Large intestine (tissue), 3 donors: Measurements from ENCODE around the gene GMEB1. TPM values are rescaled to one million over a fixed set of nuclear protein-coding genes. Genes with fewer than 3 reads are reported as not detected.
"Not testable (repeated sequence)": the region's sequence is repeated elsewhere in the genome, so short reads cannot be mapped to it uniquely, and the experiment has no call there.

ENCODE experiments used
- DNase-seq, 2 donors: peaks; one replicate each; pipeline versions ENCODE4 v3.0.0 to v3.0.0-alpha.2; 2013
- H3K27ac ChIP-seq: one replicate; pipeline ENCODE4 v1.5.1; 2013; ENCODE audit warnings: low read length
- H3K27me3 ChIP-seq: 2 replicates; pipeline ENCODE4 v1.6.1; 2013; ENCODE audit warnings: low read length; ENCODE audit not compliant: control insufficient read depth, insufficient read depth
- H3K36me3 ChIP-seq: 2 replicates; pipeline ENCODE4 v1.6.1; 2013; ENCODE audit warnings: low read length; ENCODE audit not compliant: control insufficient read depth, insufficient read depth
- H3K4me1 ChIP-seq: one replicate; pipeline ENCODE4 v1.6.1; 2013; ENCODE audit warnings: low read length; ENCODE audit not compliant: control insufficient read depth, insufficient read depth
- H3K4me3 ChIP-seq: one replicate; pipeline ENCODE4 v1.5.1; 2013; ENCODE audit warnings: low read length
- H3K9me3 ChIP-seq: one replicate; pipeline ENCODE4 v1.6.1; 2013; ENCODE audit warnings: mild to moderate bottlenecking, low read depth, low read length, moderate library complexity; ENCODE audit not compliant: control insufficient read depth
- WGBS: methylation state at CpG from one replicate; pipeline ENCODE4 v1.1.5; 2013; ENCODE audit warnings: low lambda C conversion rate; ENCODE audit not compliant: insufficient coverage; 5-methylcytosine and 5-hydroxymethylcytosine counted together
- polyA plus RNA-seq: library from polyadenylated mRNA; unstranded; fragments of 120-200 nt; gene quantifications from one replicate; pipeline ENCODE4 v1.2.1, GENCODE V29; 2013

GMEB1 gene
- polyA plus RNA-seq, 1 donor: 11.6 TPM

GRCh38 chr1:28671254-28671780, 2.7 kb downstream of the GMEB1 start:
- peaks cover 8% of the 10 kb centered on the region for H3K4me1 ChIP-seq

DNA sequence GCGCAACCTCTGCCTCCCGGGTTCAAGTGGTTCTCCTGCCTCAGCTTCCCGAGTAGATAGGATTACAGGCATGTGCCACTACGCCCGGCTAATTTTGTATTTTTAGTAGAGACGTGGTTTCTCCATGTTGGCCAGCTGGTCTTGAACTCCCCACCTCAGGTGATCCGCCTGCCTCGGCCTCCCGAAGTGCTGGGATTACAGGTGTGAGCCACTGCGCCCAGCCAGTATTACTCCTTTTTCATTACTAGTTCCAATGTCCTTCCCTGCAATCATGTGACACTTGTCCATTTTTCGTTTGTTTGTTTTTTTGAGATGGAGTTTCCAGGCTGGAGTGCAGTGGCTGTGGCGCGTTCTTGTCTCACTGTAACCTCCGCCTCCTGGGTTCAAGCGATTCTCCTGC, 4.4 kb downstream of the GMEB1 start:
- DNase-seq, H3K9me3 ChIP-seq, H3K4me3 ChIP-seq, H3K4me1 ChIP-seq, H3K36me3 ChIP-seq, H3K27me3 ChIP-seq, H3K27ac ChIP-seq: not testable (repeated sequence)
- WGBS: 100% methylated on average over 1 of the region's 15 CpGs

More at GRCh38 chr1:28671254-28671780, 2.7 kb downstream of the GMEB1 start:
- no peak overlapping the region for H3K4me3 ChIP-seq
- no peak for DNase-seq
- H3K36me3 ChIP-seq: no peaks in the 10 kb centered on the region
- WGBS: 100% methylated on average over 4 of the region's 20 CpGs
- no peaks in the 10 kb centered on the region for H3K27me3 ChIP-seq
- H3K9me3 ChIP-seq: no peaks in the 10 kb centered on the region
- no peak overlapping the region for H3K27ac ChIP-seq

- DNase-seq: no peak
- Histone ChIP-seq H3K9me3 (no peaks in the 10 kb centered on the region), H3K36me3 (no peaks in the 10 kb centered on the region), H3K4me3 (no peak overlapping the region), H3K27ac (no peak overlapping the region), H3K4me1 (no peaks in the 10 kb centered on the region), H3K27me3 (no peaks in the 10 kb centered on the region)
These were observed 7.3 kb downstream of the GMEB1 start for GRCh38 chr1:28675924-28676257.

DNA sequence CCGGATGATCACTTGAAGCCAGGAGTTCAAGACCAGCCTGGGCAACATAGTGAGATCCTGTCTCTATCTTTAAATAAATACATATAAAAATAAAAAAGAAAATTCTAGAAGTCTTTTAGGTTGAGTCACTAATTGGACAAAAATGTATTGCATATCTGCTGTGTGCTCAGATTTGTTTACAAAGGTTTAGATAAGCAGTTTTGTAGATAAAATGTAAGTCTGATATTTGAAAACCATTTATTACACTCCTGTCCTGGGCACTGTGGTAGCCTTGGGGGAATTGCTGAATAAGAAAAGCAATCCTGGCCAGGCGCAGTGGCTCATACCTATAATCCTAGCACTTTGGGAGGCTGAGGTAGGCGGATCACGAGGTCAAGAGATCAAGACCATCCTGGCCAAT, 11.6 kb downstream of the GMEB1 start:
- H3K4me3 ChIP-seq: no peak overlapping the region
- DNase-seq: no peak

DNA sequence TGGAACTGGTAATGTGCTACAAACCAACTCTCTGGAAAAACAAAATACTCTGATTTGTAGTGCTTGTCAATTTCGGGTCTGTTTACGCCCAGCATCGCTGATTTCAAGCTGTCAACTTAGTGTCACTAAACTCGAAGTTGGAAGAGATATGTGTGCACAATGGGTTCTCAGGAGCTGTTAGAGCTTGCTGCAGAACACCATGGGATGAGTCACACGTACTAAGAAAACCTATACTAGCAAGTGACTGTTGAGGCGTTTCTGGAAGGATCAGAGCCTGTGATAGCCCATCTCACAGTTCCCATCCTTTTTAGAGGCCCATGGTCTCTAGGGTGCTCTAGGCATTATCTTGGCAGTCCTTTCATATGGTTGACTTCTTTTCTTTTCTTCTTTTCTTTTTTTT, 14.3 kb downstream of the GMEB1 start:
- no peak for DNase-seq
- H3K9me3 ChIP-seq: no peaks in the 10 kb centered on the region
- H3K27me3 ChIP-seq: no peaks in the 10 kb centered on the region
- 80% methylated on average over 1 of the region's 6 CpGs for WGBS
- no peak overlapping the region for H3K27ac ChIP-seq
- no peak overlapping the region for H3K4me3 ChIP-seq
- H3K4me1 ChIP-seq: no peaks in the 10 kb centered on the region
- peaks cover 20% of the 10 kb centered on the region for H3K36me3 ChIP-seq

More for the DNA sequence above, 11.6 kb downstream of the GMEB1 start:
- no CpG with 5 or more reads among the region's 4 CpGs for WGBS
- no peaks in the 10 kb centered on the region for H3K4me1 ChIP-seq
- H3K27me3 ChIP-seq: no peaks in the 10 kb centered on the region
- H3K36me3 ChIP-seq: peaks cover 14% of the 10 kb centered on the region
- no peaks in the 10 kb centered on the region for H3K9me3 ChIP-seq
- no peak overlapping the region for H3K27ac ChIP-seq

DNA sequence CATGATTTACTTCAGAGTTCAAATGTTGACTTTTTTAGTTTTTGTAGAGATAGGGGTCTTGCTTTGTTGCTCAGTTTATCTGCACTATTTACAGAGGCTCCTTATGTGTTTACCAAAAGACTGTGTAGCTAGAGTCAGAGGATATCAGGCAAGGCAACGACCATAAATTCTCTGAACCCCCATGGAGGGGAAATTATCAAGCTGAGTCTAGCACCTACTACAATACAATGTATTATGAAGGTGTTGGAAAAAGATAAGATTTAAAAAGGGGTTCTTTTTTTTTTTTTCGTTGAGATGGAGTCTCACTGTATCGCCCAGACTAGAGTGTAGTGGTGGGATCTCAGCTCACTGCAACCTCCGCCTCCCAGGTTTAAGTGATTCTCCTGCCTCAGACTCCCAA, 16.4 kb downstream of the GMEB1 start:
- DNase-seq: no peak
- WGBS: no CpG with 5 or more reads among the region's 4 CpGs
- H3K4me3 ChIP-seq: no peak overlapping the region

GRCh38 chr1:28691627-28692026, 23.0 kb downstream of the GMEB1 start:
- H3K9me3 ChIP-seq, H3K27me3 ChIP-seq, DNase-seq, H3K4me1 ChIP-seq, H3K4me3 ChIP-seq, H3K27ac ChIP-seq: not testable (repeated sequence)
- WGBS: no CpG with 5 or more reads among the region's 1 CpG
- H3K36me3 ChIP-seq: peaks cover 30% of the 10 kb centered on the region

More for the DNA sequence above, 16.4 kb downstream of the GMEB1 start:
- H3K27ac ChIP-seq: no peak overlapping the region
- peaks cover 22% of the 10 kb centered on the region for H3K36me3 ChIP-seq
- H3K4me1 ChIP-seq: no peaks in the 10 kb centered on the region
- H3K9me3 ChIP-seq: no peaks in the 10 kb centered on the region
- no peaks in the 10 kb centered on the region for H3K27me3 ChIP-seq

DNA sequence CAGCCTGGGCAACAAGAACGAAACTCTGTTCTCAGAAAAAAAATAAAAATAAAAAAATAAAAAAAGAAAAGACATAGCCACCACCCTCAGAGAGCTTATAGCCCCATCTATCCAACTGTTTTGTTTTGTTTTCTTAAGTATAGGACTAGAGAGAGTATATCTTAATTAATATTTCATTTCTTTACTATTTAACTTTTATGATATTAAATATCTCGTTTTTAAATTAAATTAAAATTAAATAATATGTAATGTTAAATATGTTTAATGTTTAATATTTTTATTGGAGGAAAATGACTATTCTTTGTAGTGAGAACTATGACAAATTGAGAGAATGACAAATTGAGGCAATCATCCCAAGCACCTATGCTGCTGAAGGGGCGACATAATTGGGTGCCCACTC, 35.0 kb downstream of the GMEB1 start:
- H3K9me3 ChIP-seq: no peaks in the 10 kb centered on the region
- no peak overlapping the region for H3K4me3 ChIP-seq
- no peak overlapping the region for H3K27ac ChIP-seq
- H3K36me3 ChIP-seq: peaks cover 49% of the 10 kb centered on the region
- no peaks in the 10 kb centered on the region for H3K4me1 ChIP-seq
- WGBS: no CpG with 5 or more reads among the region's 3 CpGs
- DNase-seq: no peak
- no peaks in the 10 kb centered on the region for H3K27me3 ChIP-seq

DNA sequence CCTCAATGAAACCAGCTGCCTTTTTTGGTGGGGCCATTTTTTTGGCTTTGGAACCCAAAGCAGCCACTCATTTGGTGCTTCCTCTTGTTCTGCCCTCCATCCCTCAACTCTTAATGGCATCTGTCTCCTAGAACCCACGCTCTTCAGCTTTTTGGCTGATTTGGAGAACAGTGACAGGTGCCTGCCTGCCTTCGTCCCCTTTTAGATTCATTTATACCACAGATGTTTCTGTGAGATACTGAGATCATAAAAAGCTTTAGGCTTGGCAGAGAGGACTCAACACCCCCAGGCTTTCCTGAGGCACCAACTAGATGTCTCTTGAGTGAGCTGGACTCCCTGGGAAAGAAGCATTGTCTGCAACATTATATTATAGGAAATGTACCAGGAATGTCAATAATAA, 47.8 kb downstream of the GMEB1 start:
- Histone ChIP-seq H3K36me3 (peaks cover 34% of the 10 kb centered on the region), H3K4me1 (no peaks in the 10 kb centered on the region), H3K9me3 (no peaks in the 10 kb centered on the region), H3K4me3 (no peak overlapping the region), H3K27me3 (no peaks in the 10 kb centered on the region), H3K27ac (no peak overlapping the region)
- no peak for DNase-seq
- WGBS: no CpG with 5 or more reads among the region's 2 CpGs

DNA sequence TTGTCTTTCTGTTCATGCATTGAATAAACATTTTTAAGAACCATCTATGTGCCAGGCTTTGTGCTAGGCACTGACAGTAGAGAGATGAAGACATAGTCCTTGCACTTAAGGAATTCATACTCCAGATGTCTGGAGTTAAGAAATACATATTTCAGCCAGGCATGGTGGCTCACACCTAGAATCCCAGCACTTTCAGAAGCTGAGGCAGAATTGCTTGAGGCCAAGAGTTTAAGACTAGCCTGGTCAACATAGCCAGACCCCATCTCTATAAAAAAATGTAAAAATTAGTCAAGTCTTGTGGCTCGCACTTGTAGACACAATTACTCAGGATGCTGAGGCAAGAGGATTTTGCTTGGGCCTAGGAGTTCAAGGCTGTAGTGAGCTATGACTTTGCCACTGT, 49.6 kb downstream of the GMEB1 start:
- Histone ChIP-seq H3K27ac (no peak overlapping the region), H3K4me3 (no peak overlapping the region), H3K9me3 (no peaks in the 10 kb centered on the region), H3K4me1 (no peaks in the 10 kb centered on the region), H3K36me3 (peaks cover 23% of the 10 kb centered on the region), H3K27me3 (no peaks in the 10 kb centered on the region)
- WGBS: no CpG with 5 or more reads among the region's 1 CpG
- DNase-seq: no peak

DNA sequence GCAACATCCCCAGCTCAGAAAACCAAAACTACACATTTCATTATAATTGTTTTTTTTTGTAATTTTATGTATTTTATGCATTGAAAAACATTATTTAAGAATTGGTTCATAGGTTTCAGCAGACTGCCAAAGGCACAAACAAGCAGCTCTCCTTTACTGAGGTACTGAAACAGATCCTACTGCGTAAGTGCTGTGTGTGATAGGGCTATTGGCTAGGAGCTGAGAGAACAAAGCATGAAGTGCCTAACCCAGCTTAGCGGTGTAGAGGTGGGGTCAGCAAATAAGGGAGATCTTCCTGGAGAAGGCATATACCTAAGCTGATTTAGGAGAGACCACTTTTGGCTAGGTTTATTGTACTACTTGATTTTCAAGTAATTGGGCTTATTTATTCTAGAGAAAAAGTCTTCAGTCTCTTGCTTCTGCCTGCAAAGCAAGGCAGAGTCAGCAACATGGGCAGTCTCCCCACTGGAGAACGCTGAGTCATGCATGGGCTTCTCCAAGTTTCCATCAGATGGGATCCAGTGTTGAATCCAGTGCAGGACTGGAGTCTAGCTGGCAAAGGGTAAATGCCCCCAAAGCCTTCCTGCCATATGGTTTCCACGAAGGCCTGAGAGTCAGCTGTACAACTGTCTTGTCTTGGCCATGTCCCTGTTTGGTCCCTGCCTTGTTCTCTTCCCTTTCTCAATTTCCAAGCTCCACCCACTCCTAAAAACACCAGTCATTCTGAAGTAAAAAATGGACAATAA, 50.2 kb downstream of the GMEB1 start:
- WGBS: no CpG with 5 or more reads among the region's 4 CpGs
- Histone ChIP-seq H3K4me1 (no peaks in the 10 kb centered on the region), H3K27ac (no peak overlapping the region), H3K4me3 (no peak overlapping the region), H3K27me3 (no peaks in the 10 kb centered on the region), H3K9me3 (no peaks in the 10 kb centered on the region), H3K36me3 (peaks cover 18% of the 10 kb centered on the region)
- no peak for DNase-seq
